ENCODE data around the gene ANO2. TPM values are rescaled to one million over a fixed set of nuclear protein-coding genes. Genes with fewer than 3 reads are reported as not detected.

ANO2 gene
- total and polyA plus RNA-seq, 2 experiments from 2014 or later, result 2.3 to 4.6 TPM

GRCh38 chr12:5914387-5915149 lies 30.5 kb downstream of the ANO2 start:
- Histone ChIP-seq H3K27ac (ENCODE audit: low read depth) (no peak overlapping the region), H4K20me1 (replicated peaks; ENCODE audit: insufficient read depth) (no peaks in the 10 kb centered on the region), H2AFZ (no peak overlapping the region), H3K9me2 (ENCODE audit: insufficient read depth) (no peaks in the 10 kb centered on the region), H3K36me3 (ENCODE audit: insufficient read depth) (no peaks in the 10 kb centered on the region), H3K4me3 (no peak overlapping the region), H3F3A (replicated peaks; ENCODE audit: low read depth) (0 out of 2 replicates have a peak, but pooled peaks cover 3% of the 10 kb centered on the region), H3K27me3 (ENCODE audit: insufficient read depth) (no peaks in the 10 kb centered on the region), H3K4me1 (ENCODE audit: insufficient read depth) (no peaks in the 10 kb centered on the region), H3K4me2 (no peak overlapping the region), H3K79me2 (replicated peaks; ENCODE audit: insufficient read depth) (no peaks in the 10 kb centered on the region)
- TF ChIP-seq ZNF462 (CRISPR knock-in tag; IDR thresholded peaks at IDR 0.05) (no peak), STAT1 (IDR thresholded peaks at IDR 0.05; ENCODE audit: unreplicated experiment) (no peak), NANOG (IDR thresholded peaks at IDR 0.05; ENCODE audit: borderline replicate concordance) (no peak), EZH2 (IDR thresholded peaks at IDR 0.05; ENCODE audit: low read depth, unreplicated experiment) (no peak), CREB1 (CRISPR knock-in tag; IDR thresholded peaks at IDR 0.05; ENCODE audit: low read depth) (no peak), ZNF114 (CRISPR knock-in tag; IDR thresholded peaks at IDR 0.05) (no peak)
- ATAC-seq, result no peak
- Mint-ChIP-seq H3K4me3 (no peak overlapping the region), H3K4me1 (no peaks in the 10 kb centered on the region; the same call in 2 of the 3 replicates), H3K27ac (no peak overlapping the region), H3K9me3 (no peaks in the 10 kb centered on the region; the same call in 2 of the 3 replicates), H3K36me3 (ENCODE audit: low read depth) (no peaks in the 10 kb centered on the region), H3K27me3 (ENCODE audit: insufficient read depth, low read depth, poor library complexity) (peaks cover 4% of the 10 kb centered on the region)
- DNase-seq (ENCODE audit: low spot score), result no peak

All from GM23338 (cell line).